Calu3 (cell line): ENCODE measurements around the gene ARHGAP32. TPM values are rescaled to one million over a fixed set of nuclear protein-coding genes. Genes with fewer than 3 reads are reported as not detected.

Source experiments
- BruUV-seq: library from RNA; stranded (reverse); fragments of 400-500 nt; replicated peaks from 2 replicates; lab custom pipeline; 2021; lab: Mats Ljungman, UMichigan
- CTCF ChIA-PET: fragments of 300-600 bp; sonication (Branson Sonifier 250); formaldehyde crosslinking; loops from one replicate; lab custom pipeline; 2022; ENCODE audit warnings: antibody characterized with exemption; lab: Charles Lee
- DNase-seq: peaks from one replicate; pipeline ENCODE4 v3.0.0; 2022
- H3K27ac Mint-ChIP-seq: one replicate; pipeline ENCODE4 v1.8.0; 2022; ENCODE audit warnings: mixed read lengths; ENCODE audit not compliant: unreplicated experiment
- H3K27me3 Mint-ChIP-seq: one replicate; pipeline ENCODE4 v1.8.0; 2022; ENCODE audit warnings: mixed read lengths; ENCODE audit not compliant: unreplicated experiment
- H3K36me3 Mint-ChIP-seq: one replicate; pipeline ENCODE4 v1.8.0; 2022; ENCODE audit warnings: mild to moderate bottlenecking, moderate library complexity, mixed read lengths; ENCODE audit not compliant: insufficient read depth, unreplicated experiment
- H3K4me1 Mint-ChIP-seq: one replicate; pipeline ENCODE4 v1.8.0; 2022; ENCODE audit warnings: mild to moderate bottlenecking, low read depth, mixed read lengths; ENCODE audit not compliant: unreplicated experiment
- H3K4me3 Mint-ChIP-seq: one replicate; pipeline ENCODE4 v1.8.0; 2022; ENCODE audit warnings: mild to moderate bottlenecking, low read depth, moderate library complexity, mixed read lengths; ENCODE audit not compliant: unreplicated experiment
- H3K9me3 Mint-ChIP-seq: one replicate; pipeline ENCODE4 v1.8.0; 2022; ENCODE audit warnings: low read depth, mixed read lengths; ENCODE audit not compliant: unreplicated experiment
- CTCF ChIP-seq: fragments of 200-600 bp; IDR thresholded peaks from one replicate; pipeline ENCODE4 v1.8.0; 2022; ENCODE audit warnings: antibody characterized with exemption; ENCODE audit not compliant: unreplicated experiment
- intact Hi-C: fragments of 100-400 bp; cut with micrococcal nuclease; formaldehyde crosslinking; loops from one replicate; pipeline ENCODE4 v1.10.0; 2022; ENCODE audit not compliant: unreplicated experiment
- total RNA-seq: library from RNA; stranded (reverse); gene quantifications from 2 replicates; pipeline ENCODE4 v1.2.3, GENCODE V29; 2022

ARHGAP32 gene
- total RNA-seq, 1 experiment from 2014 or later: 40.1 TPM

DNA sequence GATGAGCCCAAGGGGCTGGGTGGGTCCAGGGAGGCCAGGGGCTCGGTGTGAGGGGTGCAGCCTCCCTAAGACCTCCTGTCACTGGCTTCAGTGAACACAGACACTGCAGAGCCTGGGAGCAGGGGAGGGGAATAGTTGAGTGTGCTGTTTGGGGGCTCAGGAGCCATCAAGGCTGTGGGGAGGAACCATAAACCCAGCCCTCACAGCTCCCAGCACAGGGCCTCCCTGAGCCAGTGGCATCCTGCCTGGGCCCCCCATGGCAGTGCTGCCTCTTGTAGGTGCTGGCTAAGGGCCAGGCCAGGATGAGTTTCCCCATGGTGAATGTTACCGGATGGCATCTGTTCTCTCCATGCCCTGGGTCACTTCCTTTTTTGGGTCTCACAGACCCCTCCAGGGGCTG is 275.4 kb downstream of the ARHGAP32 start:
- no peak for TF ChIP-seq CTCF
- CTCF ChIA-PET: no interaction called here
- Mint-ChIP-seq H3K27ac (no peak overlapping the region), H3K4me1 (no peaks in the 10 kb centered on the region), H3K36me3 (no peaks in the 10 kb centered on the region), H3K4me3 (no peak overlapping the region), H3K27me3 (peaks cover 66% of the 10 kb centered on the region), H3K9me3 (peaks cover 5% of the 10 kb centered on the region)
- DNase-seq: no peak
- no TSS peak for BruUV-seq
- intact Hi-C loops: no loop called here

GRCh38 chr11:128916037-128916572 is 276.0 kb downstream of the ARHGAP32 start:
- no peaks in the 10 kb centered on the region for H3K4me1 Mint-ChIP-seq
- no peak for DNase-seq

GRCh38 chr11:128915149-128915521 is 277.0 kb downstream of the ARHGAP32 start:
- peaks cover 51% of the 10 kb centered on the region for H3K27me3 Mint-ChIP-seq
- H3K4me3 Mint-ChIP-seq: no peak overlapping the region
- BruUV-seq: no TSS peak
- intact Hi-C loops: no loop called here
- H3K4me1 Mint-ChIP-seq: no peaks in the 10 kb centered on the region
- H3K27ac Mint-ChIP-seq: no peak overlapping the region
- CTCF ChIA-PET: no interaction called here
- no peaks in the 10 kb centered on the region for H3K36me3 Mint-ChIP-seq
- DNase-seq: no peak
- TF ChIP-seq CTCF: no peak
- H3K9me3 Mint-ChIP-seq: peaks cover 5% of the 10 kb centered on the region

More at GRCh38 chr11:128916037-128916572, 276.0 kb downstream of the ARHGAP32 start:
- intact Hi-C loops: no loop called here
- Mint-ChIP-seq H3K36me3 (no peaks in the 10 kb centered on the region), H3K4me3 (no peak overlapping the region), H3K27me3 (peaks cover 60% of the 10 kb centered on the region), H3K9me3 (peaks cover 5% of the 10 kb centered on the region), H3K27ac (no peak overlapping the region)
- no peak for TF ChIP-seq CTCF
- CTCF ChIA-PET: no interaction called here
- BruUV-seq: no TSS peak

Other genes with a start within 250 kb of the ARHGAP32 start
- 0.61 and 0.78 TPM in 2 replicates for gene TP53AIP1, start 249.5 kb downstream of the ARHGAP32 start, total RNA-seq
- 41.6 and 42.9 TPM in 2 replicates for gene BARX2, start 183.5 kb upstream of the ARHGAP32 start, total RNA-seq